Left lobe of liver (tissue), 2 donors: ENCODE data around the gene STK38. TPM values are rescaled to one million over a fixed set of nuclear protein-coding genes. Genes with fewer than 3 reads are reported as not detected.

Experiments
- ATAC-seq: fragments of 200-7000 bp; cut with Tn5 transposase; one replicate; pipeline ENCODE4 v1.9.1; 2020; ENCODE audit warnings: mild to moderate bottlenecking, moderate library complexity
- DNase-seq: peaks from one replicate; pipeline ENCODE4 v3.0.0-alpha.2; 2020; ENCODE audit warnings: low spot score
- total RNA-seq: library from RNA; stranded (reverse); gene quantifications from one replicate; pipeline ENCODE4 v1.2.1, GENCODE V29; 2021
- donor health status: DM: no; HTN: no; CAD: no; lungs with moderate emphysema.
- donor health status: DM: no; HTN: yes; CAD: no.

Gene STK38
- total RNA-seq, 1 donor from 2014 or later = 13.5 TPM

DNA sequence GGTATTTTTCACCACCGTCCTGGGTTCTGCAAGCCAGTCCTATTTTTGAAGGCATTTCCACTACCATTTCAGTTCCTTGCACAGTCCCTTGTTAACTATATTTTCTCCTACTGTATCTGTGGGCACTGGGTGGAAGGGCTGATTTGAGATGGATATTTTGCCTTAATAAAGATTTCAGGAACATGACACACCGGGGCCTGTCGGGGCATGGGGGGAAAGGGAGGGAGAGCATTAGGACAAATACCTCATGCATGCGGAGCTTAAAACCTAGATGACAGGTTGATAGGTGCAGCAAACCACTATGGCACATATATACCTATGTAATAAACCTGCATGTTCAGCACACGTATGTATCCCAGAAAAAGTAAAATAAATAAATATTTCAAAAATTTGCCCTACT is 22.4 kb downstream of the STK38 start:
- ATAC-seq = no peak
- no peak for DNase-seq

DNA sequence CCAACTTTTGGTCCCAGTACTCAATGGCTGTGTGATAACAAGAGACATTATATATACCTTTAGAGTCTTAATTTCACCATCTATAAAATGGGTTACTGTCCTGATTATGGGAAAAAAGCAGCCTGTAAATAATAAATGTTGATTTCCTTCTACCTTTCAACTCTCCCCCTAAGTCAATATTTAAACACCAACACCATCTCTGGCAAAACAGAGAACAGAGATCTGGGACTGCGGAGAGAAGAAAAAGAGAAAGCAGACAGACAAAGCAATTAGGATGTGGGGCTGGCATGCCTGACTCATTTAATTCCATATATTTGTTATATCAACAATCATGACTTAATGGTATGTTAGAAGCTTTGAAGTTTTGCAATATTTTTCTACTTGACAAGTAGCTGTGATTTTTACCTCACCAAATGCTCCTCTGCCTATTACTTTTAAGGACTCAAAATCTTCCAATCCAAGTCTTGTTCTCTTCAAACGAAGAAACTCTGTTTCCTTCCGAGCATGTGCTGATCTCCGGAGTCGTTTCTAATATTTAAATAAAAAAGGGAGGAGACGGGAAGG is 23.3 kb downstream of the STK38 start:
- ATAC-seq (peak; percentile 81), DNase-seq (no peak)

DNA sequence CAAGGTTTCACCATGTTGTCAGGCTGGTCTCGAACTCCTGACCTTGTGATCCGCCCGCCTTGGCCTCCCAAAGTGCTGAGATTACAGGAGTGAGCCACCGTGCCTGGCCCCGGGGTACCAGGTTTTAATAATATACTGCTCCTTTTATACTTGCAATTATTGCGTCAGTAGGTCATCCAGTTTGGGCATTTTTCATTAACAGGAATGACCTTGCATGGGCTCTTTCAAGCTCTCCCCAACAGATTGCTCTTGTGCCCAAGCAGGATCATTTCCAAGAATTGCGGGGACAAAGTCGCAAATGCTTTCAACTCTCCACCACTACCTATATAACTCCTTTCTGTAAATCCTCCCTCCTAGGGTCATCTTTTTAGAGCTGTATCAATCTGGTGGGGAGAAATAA is 23.8 kb downstream of the STK38 start:
- peak; percentile 86 for ATAC-seq

DNA sequence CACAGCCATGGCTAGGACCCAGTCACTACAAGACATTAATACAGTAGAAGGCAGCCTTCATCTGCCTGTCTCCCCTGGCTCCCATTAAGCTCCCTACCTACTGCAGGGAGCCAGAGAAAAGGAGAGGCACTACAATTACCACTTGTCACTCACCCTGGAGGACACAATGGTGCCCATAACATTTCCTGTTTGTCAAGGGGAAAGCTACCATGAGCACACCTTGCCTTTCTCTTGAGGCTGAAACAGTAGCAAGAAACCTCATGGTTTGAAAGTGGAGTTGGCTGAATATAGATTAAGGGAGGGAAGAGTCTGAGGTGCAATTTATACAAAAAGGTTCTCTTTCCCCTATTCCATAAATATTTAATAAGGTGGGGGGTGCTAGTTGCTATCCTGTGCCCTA is 27.9 kb downstream of the STK38 start:
- ATAC-seq (no peak), DNase-seq (no peak)

More for the DNA sequence above, 23.8 kb downstream of the STK38 start:
- DNase-seq = peak; percentile 73

DNA sequence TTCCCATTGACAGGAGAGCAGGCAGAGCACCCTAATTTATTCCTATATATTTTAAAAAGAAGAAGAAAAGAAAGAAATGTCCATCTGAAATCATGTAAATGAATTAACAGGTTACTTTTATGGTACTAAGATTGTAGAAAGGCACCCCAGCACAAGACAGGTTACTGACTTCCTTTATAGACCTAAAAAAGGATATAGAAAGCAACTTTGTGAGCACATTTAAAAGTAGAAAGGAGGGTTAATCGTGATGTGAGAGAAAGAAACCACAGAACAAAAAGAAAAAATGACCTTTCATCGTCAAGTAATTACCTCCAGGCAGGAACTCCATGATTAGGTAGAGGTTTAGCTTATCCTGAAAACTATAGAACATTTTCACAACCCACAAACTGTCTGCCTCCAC is 29.9 kb downstream of the STK38 start:
- ATAC-seq = no peak
- DNase-seq = no peak

DNA sequence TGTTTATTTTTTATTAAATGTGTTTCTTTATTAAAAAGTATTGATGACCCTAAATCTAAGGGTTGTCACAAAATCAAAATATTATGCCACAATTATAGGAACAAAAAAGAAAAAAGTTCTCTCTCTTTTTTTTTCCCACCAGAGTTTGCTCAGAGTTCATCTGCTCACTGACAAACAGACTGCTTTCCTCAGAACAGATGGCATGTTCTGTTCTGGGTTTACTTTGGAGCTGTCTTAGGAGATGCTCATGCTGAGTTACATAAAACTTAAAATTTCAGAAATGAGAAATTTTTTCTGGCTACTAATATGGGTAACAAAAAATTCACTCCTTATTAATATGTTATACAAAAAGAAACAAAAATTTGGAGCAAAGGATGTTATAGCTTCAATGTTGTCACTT is 30.3 kb downstream of the STK38 start:
- no peak for DNase-seq
- no peak for ATAC-seq

DNA sequence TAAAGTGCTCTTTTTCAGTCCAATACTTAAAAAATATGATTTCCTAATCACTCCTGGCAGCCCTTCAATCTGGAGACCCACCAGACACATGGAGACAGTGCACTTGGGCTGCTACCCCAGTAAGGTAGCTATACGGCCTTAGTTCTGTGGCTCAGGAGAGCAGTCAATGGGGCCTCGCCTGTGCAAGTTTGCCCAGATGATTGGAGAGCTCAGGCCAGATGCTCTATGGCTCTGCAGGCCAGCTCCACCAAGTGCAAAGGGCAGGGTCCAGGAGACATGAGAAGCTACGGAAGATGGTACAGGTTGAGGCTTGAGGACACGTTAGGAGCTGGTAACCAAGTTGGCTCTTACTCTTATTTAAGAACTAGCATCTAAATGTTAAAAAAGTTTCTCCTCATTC is 30.7 kb downstream of the STK38 start:
- peak; percentile 77 for DNase-seq
- peak; percentile 84 for ATAC-seq

DNA sequence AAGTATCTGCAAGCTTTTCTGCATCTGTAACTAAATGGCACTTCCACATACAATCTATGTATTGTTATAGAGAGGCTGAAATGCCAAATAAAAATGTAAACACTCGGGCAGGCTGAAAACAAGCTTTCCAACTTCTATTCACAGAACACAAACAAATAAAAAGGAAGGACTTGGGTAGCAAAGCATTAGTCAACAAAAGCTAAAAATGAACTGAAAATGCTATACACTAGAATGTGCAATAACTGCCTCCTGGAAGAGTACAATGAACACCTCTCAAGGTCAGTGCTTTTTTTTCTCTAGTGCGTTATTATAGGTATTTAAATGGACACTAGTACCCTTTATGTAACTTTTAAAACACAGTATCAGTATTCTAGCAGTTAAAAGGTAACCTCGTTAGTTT is 31.4 kb downstream of the STK38 start:
- no peak for ATAC-seq
- no peak for DNase-seq

DNA sequence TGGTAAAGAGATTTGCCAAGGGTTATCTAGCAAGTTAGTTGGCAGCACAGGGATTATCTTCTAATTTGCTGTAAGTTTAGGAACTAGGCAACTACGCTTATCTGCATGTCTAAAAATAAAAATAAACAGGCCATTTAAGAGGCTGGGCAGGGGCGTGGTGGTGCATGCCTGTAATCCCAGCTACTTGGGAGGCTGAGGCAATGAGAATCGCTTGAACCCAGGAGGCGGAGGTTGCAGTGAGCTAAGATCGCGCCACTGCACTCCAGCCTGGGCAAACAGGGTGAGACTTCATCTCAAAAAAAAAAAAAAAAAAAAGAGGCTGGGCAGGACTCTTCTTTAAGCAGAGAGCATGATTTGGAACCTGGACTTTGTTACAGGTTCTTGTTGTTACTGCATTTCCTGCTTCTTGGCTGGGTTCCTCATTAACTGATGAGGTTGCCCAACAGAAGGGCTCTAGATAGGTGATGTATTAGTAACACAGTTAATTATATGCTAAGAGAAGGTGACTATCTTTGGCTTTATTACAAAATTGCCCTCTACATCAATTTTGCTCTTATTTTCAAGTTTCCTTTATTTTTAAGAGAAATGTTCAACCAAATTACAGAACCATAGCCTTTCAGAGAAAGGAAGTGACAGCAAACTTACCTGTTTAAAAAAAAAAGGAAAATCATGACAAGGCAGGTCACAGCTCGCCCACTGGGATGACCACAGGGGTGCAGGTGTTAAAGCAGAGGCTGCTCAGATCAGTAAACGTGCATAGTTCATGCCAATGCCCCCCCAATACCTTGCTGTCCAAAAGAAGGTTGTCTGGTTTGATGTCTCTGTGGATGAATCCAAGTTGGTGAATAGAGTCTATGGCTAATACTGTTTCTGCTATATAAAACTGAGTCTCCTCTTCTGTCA is 32.5 kb downstream of the STK38 start:
- ATAC-seq (peak; percentile 74), DNase-seq (peak; percentile 60)

DNA sequence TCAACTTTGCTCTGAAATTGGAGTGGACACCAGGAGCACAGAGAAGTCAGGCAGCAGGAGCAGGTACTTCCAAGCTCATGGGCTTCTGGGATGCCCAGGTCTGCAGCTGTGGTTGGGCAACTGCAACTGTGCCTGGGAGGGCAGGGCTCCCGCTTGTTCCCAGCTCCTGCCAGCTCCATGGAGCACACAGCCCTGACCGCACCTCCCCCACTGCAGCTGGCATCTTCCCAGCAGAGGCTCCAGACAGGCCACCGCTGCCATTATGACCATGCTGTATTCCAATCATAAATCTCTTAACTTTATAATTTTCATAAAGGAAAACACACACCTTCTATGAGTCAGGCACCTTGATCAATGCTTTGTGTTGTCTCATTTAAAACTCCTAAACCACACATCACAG is 36.9 kb downstream of the STK38 start:
- DNase-seq = peak; percentile 88
- peak; percentile 79 for ATAC-seq

DNA sequence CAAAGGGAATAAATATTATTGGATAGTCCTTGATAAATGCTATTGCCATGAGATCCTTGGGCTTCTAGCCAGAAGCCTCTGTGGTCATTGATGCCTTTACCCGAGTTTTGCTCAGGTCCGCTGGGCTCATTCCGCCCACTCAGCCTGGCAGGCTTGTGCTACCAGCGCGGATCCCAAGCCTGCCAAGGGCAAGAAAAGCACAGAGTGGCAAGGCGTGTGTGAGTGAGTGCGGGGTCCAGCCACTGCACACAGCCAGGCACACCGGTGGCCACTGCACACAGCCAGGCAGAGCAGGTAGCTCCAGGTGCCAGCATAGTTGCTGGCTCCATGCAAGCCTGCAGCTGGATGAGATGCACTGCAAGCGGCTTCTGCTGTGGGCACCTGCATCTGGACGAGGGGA is 38.7 kb downstream of the STK38 start:
- ATAC-seq (peak; percentile 68), DNase-seq (peak; percentile 55)

DNA sequence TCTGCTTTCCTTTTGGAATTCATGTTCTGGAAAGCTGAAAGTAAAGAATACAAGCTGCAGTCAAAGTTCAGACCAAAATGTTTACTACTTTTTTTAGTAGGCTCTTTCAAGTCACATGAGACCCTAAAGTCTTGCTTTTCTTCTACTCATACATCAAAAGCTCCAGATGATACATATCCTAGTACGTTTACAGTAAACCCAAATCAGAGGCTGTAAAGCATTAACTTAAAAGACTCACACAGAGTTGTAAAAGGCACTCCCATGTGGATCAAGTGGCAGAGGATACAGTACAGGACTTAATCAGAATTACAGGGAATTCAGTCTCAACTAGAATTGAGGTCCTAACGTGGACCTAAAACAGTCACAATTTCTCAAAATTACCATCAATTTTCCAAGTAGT is 40.7 kb downstream of the STK38 start:
- no peak for ATAC-seq
- DNase-seq = no peak

DNA sequence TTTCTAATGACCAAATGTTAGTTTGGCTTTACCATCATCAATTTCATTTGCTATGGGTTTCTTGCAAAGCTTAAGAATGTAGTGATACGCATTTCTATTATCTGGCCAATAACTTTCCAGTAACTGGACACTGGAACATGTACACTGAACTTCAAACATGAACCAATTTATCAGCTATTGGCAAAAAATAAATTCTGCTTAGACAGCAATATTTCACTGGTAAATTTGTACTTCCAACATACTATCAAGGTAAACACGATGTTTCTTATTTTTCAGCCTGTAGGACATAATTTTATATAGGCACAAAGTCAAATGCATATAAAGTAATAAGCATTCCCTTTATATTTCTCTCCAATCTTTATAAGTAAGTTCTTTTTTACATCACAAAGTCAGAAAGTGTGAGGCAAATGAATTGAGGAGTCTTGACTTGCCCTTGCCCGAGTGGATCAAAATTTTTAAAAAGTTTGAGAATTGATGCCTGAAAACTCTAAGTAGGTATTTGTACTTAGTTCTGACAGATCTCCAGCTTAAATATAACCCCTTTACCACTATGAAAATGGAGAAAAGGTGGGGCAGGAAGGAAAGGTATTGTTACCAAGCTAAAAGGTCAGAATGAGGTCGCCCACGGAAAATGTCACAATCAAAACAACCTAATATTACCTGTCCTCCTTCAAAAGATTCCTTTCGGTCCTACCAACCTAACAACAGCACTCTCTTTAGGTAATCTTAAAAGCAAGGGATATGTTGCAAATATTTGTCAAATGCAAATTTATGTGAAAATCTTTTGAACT is 41.3 kb downstream of the STK38 start:
- ATAC-seq (no peak), DNase-seq (no peak)

DNA sequence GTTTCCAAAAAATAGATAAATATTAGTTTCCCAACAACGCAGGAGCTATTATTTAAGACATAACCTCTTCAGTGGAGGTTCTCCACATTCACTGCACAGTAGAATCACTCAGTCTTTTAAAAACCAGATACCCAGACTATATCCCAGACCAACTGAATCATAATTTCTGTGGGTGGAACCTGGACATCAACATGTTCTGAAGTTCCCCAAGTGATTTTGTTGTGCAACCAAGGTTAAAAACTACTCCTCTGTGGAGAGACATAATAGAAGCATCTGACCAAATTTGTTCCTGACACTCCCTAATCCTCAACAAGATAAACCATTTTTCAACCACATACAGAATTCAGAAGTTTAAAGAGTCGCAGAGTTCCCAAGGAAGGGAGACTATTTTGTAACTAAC is 42.3 kb downstream of the STK38 start:
- ATAC-seq (no peak), DNase-seq (no peak)

DNA sequence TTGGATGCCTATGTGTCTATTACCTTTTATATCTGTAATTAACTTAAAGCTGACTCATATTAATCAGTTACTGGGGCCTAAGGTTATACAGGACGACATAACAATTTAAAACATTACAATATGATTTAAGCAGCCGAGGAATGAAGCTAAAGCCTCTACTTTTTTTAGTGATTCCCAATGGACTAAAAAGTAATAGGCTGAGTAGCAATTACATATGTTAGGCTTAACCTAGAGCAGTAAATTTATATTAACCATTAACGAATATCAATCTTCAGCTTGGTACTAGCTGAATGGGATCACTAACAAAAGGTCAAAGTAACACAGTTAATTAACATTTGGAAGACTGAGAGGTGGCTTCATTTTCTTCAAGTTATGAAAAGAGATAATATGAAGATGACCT is 43.1 kb downstream of the STK38 start:
- ATAC-seq (no peak), DNase-seq (no peak)

DNA sequence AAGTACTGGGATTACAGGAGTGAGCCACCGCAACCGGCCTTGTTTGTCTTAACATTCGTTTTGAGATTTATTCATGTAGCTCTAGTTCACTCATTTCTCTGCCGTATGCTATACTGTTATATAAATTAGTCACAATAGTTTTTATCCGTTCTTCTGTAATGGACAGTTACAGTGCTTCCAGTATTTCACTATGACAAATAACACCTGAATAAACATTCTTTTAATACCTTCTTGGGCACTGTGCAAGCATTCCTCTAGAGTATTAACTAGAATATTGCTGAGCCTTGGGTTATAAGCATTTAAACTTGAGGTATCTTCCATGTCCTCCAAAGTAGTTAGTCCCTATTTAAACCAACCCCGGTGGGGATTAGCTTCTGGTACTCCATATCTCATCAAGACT is 45.6 kb downstream of the STK38 start:
- DNase-seq = no peak
- no peak for ATAC-seq

DNA sequence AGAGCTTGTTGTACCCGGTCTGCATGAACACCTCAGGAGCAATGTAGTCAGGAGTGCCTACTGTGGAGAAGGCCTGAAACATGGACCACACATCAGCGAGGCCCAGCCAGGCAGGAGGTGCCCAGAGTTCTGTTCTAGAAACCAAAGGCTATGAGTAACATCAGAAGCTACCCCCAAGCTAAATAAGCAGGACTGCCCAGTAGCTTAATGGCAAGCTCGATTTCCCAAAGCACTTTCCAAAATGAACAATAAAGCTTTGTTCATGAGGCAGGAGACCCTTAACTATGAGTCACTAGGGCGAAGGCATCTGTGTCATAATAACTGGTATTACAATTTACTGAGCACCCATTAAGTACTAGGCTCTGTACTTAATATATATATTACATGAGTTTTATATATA is 47.4 kb downstream of the STK38 start:
- DNase-seq (no peak), ATAC-seq (no peak)

DNA sequence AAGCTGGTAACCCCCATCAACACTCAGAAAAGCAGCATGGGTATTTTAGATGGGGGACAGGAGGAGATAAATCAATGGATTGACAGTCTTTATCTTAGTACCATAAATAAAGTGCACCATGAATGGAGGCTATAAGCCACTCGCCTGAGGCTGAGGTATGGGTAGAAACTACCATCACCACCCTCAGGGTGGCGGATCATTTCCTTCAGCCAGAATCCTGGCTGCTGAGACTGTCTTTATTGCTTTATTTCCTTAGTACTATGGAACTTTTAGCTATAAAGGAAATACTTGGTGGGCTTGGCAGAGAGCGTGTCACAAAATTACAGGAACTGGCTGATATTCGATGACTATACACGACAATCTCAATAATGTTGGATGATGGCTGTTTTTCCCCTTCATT is 52.2 kb downstream of the STK38 start:
- DNase-seq = no peak
- no peak for ATAC-seq

DNA sequence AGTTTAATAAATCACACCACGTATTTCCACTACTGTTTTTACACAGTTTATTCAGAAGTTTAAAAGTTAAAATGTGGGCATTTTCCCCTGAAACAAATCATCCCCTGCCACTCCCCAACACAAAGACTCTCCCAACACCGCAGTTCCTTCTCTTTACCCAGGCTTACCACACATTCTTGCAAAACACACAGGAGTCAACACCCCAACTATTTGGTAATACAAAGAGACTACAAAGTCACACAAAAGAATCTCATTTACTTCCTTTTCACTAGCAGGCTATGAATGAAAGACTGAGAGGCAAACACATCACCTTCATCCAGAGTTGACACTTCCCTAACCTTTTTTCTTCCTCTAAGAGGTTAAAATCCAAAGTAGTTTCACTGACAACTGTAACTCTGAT is 53.4 kb downstream of the STK38 start:
- DNase-seq = no peak
- peak; percentile 72 for ATAC-seq

DNA sequence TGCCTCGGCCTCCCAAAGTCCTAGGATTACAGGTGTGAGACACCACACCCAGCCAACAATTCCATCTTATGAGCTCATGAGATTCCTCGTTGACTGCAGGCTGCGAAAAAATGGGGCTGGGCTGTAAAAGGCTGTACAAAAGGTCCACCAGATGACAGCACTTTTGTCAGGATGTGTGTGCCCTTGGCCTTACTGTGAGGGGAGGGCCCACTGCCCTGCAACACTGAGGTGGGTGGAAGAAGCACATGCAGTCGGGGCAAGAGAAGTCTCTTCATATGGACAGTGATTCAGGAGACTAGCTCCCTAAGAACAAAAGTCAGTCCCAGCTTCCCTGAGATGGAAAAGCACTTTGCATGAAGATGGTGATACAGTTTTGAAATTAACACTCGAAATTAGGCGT is 54.0 kb downstream of the STK38 start:
- DNase-seq = no peak
- peak; percentile 19 for ATAC-seq

DNA sequence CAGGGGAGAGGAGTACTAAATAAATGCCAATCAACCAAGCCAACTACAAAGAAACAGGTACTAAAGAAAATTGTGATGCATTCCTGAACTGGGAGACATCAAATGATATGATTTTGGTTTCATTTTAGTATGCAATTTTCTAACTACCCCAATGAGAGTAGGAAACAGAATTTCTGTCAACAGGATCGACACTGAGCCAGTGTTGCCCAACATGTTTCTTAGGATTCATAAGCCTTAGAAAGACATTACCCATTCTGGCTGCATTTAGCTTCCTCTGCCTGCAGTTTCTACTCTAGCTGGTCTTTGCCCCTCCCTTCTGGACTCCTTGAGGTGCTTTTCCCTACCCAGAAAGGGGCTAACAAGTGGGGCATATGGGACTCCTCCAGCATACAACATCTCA is 54.7 kb downstream of the STK38 start:
- ATAC-seq (peak; percentile 14), DNase-seq (no peak)

DNA sequence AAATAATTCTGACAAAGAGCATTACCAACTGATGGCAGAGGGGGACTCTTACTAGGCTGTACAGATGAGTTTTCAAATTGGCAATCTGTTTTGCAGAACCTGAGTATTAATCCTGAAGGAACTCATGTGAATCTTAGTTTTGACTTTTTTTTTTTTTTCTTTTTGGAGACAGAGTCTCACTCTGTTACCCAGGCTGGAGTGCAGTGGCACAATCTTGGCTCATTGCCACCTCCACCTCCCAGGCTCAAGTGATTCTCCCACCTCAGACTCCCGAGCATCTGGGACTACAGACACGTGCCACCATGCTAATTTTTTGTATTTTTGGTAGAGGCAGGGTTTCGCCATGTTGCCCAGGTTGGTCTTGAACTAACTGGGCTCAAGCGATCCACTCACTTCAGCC is 55.2 kb downstream of the STK38 start:
- DNase-seq (no peak), ATAC-seq (no peak)
